Esophagus squamous epithelium (tissue), 5 donors: Measurements from ENCODE around the gene KLF4. TPM values are rescaled to one million over a fixed set of nuclear protein-coding genes. Genes with fewer than 3 reads are reported as not detected.
"Not testable (repeated sequence)": the region's sequence is repeated elsewhere in the genome, so short reads cannot be mapped to it uniquely, and the experiment has no call there.

ENCODE experiments used
- DNase-seq: peaks from one replicate; lab custom pipeline; 2025; lab: John Stamatoyannopoulos, UW
- H3K27ac ChIP-seq, 4 donors: fragments of 200-600 bp; sonication (generic); one replicate each; pipeline ENCODE4 v1.5.1; 2016 to 2019; ENCODE audit warnings: mild to moderate bottlenecking in 1 of 4
- H3K27me3 ChIP-seq, 4 donors: fragments of 200-600 bp; sonication (generic); 1 replicate in 3 of 4; 2 replicates in 1 of 4; pipeline versions ENCODE4 v1.5.1 to v1.6.0; 2017 to 2021; ENCODE audit warnings: antibody characterized with exemption in 1 of 4
- H3K36me3 ChIP-seq, 3 donors: fragments of 200-600 bp; sonication (generic); one replicate each; pipeline ENCODE4 v1.5.1; 2016 to 2019
- H3K4me1 ChIP-seq, 3 donors: fragments of 200-600 bp; sonication (generic); one replicate each; pipeline ENCODE4 v1.5.1; 2017 to 2019
- H3K4me3 ChIP-seq, 4 donors: fragments of 200-600 bp; sonication (generic); 1 replicate in 3 of 4; 2 replicates in 1 of 4; pipeline ENCODE4 v1.5.1; 2016 to 2019; ENCODE audit warnings: mild to moderate bottlenecking in 2 of 4, moderate library complexity in 1 of 4
- H3K9me3 ChIP-seq, 3 donors: fragments of 200-600 bp; sonication (generic); one replicate each; pipeline ENCODE4 v1.5.1; 2016 to 2019
- POLR2A ChIP-seq, 4 donors: fragments of 450-650 bp; IDR thresholded peaks; one replicate each; pipeline ENCODE4 v1.6.1; 2017; ENCODE audit warnings: antibody characterized with exemption in 4 of 4, mild to moderate bottlenecking in 4 of 4, moderate library complexity in 3 of 4
- WGBS, 2 donors: methylation state at CpG; one replicate each; pipeline ENCODE4 v1.1.5; 2018; 5-methylcytosine and 5-hydroxymethylcytosine counted together
- intact Hi-C: fragments of 100-400 bp; cut with DNase I; formaldehyde crosslinking; loops from one replicate; pipeline ENCODE4 v1.15.0; 2022
- total RNA-seq, 4 donors: library from RNA; depleted of rRNA; stranded (reverse); fragments of >200 nt; gene quantifications; one replicate each; pipeline ENCODE4 v1.1.0, GENCODE V29; 2016
- TF ChIP-seq, protein P1 (sequence below), 6 experiments: fragments of 450-650 bp in 4 of 6; fragments of 200-600 bp in 2 of 6; sonication (generic) in 2 of 6; IDR thresholded peaks; one replicate each; pipeline ENCODE4 v1.5.1; 2016 to 2019; ENCODE audit warnings: antibody characterized with exemption in 6 of 6, mild to moderate bottlenecking in 4 of 6, moderate library complexity in 4 of 6
- donor health status: DM: yes; HTN: yes; CAD: no.

Gene KLF4
- total RNA-seq, 4 donors from 2014 or later: 72.0 to 157 (median 106) TPM

DNA sequence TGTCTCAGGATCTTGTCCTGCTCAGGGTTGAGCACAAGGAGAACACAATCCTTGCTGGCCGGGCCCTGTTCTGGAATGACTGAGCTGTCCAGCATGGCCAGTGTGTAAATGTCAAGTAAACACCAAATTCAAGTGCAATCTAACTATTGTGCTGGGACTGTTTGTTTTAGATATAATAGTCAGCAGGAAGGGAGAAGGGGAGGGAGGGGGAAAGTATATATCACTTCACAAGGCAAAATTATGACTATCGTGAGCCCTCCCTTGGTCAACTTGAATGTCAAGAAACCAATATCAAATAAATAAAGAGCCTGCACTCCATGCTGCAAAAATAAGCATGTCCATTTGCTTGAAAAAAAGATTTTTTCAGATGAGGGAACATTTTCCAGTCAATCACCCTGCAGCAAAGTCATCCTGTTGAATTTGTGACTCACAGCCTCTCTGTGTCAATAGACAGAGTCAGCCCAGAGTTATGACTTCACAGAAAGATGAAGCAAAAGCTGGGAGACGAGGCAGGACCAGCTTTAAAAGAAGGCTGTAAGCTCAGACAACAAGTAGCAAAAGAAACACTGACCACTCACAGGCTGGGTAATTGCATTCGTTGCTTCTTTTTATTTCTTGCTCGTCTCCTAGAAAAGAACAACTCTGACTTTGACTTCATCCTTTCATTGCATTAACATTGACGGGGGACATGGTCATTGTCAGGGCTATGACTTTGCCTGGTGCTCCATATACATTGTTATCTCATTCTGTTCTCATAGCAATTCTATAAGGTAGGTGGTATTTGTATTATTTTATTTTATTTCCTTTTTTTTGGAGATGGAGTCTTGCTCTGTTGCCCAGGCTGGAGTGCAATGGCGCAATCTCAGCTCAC lies 15.3 kb upstream of the KLF4 start:
- no peak for DNase-seq

DNA sequence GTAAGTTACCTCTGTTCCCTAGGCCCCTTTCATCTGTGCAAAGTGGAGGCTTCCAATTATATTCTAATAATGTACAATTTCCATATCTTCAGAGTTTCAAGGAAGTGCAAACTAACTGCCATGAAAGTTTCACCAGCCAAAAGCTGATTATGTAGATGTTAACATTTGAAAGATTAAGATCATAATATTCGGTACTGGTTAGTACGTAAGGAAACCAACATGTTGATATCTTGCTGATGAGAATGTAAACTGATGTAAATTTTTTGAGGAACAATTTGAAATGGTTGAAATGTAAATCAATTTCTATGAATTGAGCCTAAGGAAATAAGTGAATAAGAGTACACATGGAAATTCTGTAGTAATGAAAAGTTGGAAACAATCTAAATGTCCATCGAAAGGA lies 12.9 kb upstream of the KLF4 start:
- Histone ChIP-seq H3K36me3 (no peaks in the 10 kb centered on the region), H3K9me3 (no peaks in the 10 kb centered on the region), H3K27me3 (no peaks in the 10 kb centered on the region), H3K4me1 (peaks cover 8 to 17% (median 14%) of the 10 kb centered on the region in 3 donors), H3K27ac (no peak overlapping the region), H3K4me3 (no peak overlapping the region)
- intact Hi-C loops: no loop called here
- DNase-seq: no peak
- TF ChIP-seq, protein P1, sequence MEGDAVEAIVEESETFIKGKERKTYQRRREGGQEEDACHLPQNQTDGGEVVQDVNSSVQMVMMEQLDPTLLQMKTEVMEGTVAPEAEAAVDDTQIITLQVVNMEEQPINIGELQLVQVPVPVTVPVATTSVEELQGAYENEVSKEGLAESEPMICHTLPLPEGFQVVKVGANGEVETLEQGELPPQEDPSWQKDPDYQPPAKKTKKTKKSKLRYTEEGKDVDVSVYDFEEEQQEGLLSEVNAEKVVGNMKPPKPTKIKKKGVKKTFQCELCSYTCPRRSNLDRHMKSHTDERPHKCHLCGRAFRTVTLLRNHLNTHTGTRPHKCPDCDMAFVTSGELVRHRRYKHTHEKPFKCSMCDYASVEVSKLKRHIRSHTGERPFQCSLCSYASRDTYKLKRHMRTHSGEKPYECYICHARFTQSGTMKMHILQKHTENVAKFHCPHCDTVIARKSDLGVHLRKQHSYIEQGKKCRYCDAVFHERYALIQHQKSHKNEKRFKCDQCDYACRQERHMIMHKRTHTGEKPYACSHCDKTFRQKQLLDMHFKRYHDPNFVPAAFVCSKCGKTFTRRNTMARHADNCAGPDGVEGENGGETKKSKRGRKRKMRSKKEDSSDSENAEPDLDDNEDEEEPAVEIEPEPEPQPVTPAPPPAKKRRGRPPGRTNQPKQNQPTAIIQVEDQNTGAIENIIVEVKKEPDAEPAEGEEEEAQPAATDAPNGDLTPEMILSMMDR (IDR thresholded peaks at IDR 0.05): no peak
- TF ChIP-seq POLR2A (IDR thresholded peaks at IDR 0.05): no peak
- 94 to 100% methylated on average over 3 of the region's 3 CpGs for WGBS, 2 donors

More for the DNA sequence above, 15.3 kb upstream of the KLF4 start:
- TF ChIP-seq, protein P1 (IDR thresholded peaks at IDR 0.05): no peak
- TF ChIP-seq POLR2A (IDR thresholded peaks at IDR 0.05): no peak
- H3K4me3 ChIP-seq: no peak overlapping the region
- peak overlapping the region; percentile 29 to 63 (median 51) for H3K27ac ChIP-seq
- intact Hi-C loops: no loop called here
- H3K4me1 ChIP-seq: peaks cover 8 to 17% (median 14%) of the 10 kb centered on the region in 3 donors
- no peaks in the 10 kb centered on the region for H3K27me3 ChIP-seq
- 41 to 52% methylated on average over 6 to 7 of the region's 7 CpGs for WGBS, 2 donors
- no peaks in the 10 kb centered on the region for H3K9me3 ChIP-seq
- H3K36me3 ChIP-seq: no peaks in the 10 kb centered on the region

DNA sequence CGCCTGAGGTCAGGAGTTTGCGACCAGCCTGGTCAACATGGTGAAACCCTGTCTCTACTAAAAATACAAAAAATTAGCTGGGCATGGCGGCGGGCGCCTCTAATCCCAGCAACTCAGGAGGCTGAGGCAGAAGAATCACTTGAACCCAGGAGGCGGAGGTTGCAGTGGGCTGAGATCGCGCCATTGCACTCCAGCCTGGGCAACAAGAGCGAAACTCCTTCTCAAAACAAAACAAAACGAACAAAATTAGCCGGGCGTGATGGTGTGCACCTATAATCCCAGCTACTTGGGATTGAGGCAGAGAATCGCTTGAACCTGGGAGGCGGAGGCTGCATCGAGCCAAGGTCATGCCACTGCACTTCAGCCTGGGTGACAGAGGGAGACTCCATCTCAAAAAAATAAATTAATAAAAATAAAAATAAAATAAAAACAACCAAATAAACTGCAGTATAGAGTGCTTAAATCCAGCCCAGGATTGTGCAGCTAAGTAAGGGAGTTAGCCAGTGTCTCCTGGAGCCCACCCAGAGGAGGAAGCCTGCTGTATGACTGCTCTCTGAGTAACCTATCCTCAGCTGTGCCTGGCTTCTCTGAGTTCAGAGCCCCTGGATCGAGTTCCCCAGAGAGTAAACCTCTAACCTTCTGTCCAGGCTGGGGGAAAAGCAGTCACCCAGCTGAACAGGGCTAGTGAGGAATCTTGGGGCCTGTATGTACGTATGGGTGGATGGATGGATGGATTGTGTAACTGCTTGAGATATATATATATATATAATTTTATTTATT lies 11.0 kb upstream of the KLF4 start:
- intact Hi-C loops, H3K27ac ChIP-seq, DNase-seq, H3K27me3 ChIP-seq, H3K9me3 ChIP-seq, H3K4me3 ChIP-seq, H3K36me3 ChIP-seq: not testable (repeated sequence)
- whole genome bisulfite sequencing, 2 donors: 94 to 96% methylated on average over 10 to 15 of the region's 17 CpGs
- peaks cover 8 to 17% (median 14%) of the 10 kb centered on the region in 3 donors for H3K4me1 ChIP-seq

DNA sequence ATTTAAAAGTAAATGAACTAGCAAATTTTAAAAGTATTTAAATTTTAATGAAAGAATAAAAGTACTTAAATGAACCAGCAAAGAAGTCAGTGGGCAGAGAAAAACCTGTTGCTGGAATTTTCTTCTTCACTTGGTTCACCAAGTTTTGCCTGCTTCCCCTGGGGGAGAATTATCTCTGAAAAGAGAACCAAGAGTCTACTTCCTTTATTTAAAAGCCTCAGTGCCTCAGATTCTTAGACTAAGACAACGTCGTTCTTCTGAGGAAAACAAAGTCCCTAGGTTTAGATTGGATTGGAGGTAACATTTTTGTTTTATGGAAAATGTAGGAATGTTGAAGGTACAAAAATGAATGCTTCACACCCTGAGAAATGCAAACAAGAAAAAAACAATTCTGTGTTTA lies 7.4 kb upstream of the KLF4 start:
- peaks cover 0 to 11% (median under 1%) of the 10 kb centered on the region in 3 donors for H3K4me1 ChIP-seq
- 36 to 41% methylated on average over 2 of the region's 2 CpGs for WGBS, 2 donors
- H3K9me3 ChIP-seq: no peaks in the 10 kb centered on the region
- DNase-seq: no peak
- no peak overlapping the region for H3K4me3 ChIP-seq
- TF ChIP-seq, protein P1 (IDR thresholded peaks at IDR 0.05): no peak
- TF ChIP-seq POLR2A (IDR thresholded peaks at IDR 0.05): no peak
- no peaks in the 10 kb centered on the region for H3K27me3 ChIP-seq
- H3K27ac ChIP-seq: no peak overlapping the region
- intact Hi-C loops: loop anchor here (10.0 kb wide), 1 partner anchor 238 kb away; no protein-coding TSS in a partner anchor
- no peaks in the 10 kb centered on the region for H3K36me3 ChIP-seq

DNA sequence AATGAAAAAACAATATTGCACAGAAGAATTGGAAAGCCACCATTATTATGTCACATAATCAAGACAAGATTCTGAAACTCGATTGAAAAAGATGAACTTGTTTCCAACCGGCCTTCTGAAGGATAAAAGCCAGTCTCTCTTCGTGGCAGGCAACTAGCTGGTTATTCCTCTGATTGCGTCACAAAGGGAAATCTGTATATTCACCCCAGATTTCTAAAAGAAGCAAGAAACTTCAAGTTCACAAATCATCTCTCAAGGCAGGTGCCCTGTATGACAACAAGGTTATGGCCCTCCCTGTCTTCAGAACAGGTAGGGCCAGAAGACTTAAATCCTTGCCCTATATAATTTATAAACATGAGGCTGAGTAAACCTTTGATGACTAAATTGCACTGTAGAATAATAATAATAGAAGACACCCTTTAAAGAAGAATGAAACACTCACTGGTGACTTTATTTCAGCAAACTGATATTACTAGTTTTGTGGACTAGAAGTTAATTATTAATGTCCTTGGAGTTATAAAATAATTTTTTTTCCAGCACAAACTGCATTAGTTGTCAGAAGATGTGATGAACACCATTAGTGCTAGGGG lies 2.9 kb upstream of the KLF4 start:
- H3K4me1 ChIP-seq: peaks cover 0 to 37% (median 14%) of the 10 kb centered on the region in 3 donors
- TF ChIP-seq POLR2A (IDR thresholded peaks at IDR 0.05): no peak
- TF ChIP-seq, protein P1 (IDR thresholded peaks at IDR 0.05): no peak
- peaks cover 0 to 9% (median 4%) of the 10 kb centered on the region in 3 donors for H3K36me3 ChIP-seq
- no peak for DNase-seq
- peak overlapping the region; percentile 5 to 98 (median 56) for H3K27ac ChIP-seq
- intact Hi-C loops: loop anchor here (10.0 kb wide), 1 partner anchor 242 kb away; no protein-coding TSS in a partner anchor
- H3K4me3 ChIP-seq: no peak overlapping the region
- 26 to 29% methylated on average over 4 of the region's 4 CpGs for WGBS, 2 donors
- peaks cover 0 to 16% (median 0%) of the 10 kb centered on the region in 4 donors for H3K27me3 ChIP-seq
- no peaks in the 10 kb centered on the region for H3K9me3 ChIP-seq
